GM12878 (cell line): ENCODE results near the gene CREB3. TPM values are rescaled to one million over a fixed set of nuclear protein-coding genes. Genes with fewer than 3 reads are reported as not detected.
A peak's percentile ranks its signal among the peaks of the same experiment; 100 is the strongest.

Experiments used
- BACH1 ChIP-seq: fragments of 450-650 bp; IDR thresholded peaks from 2 replicates; pipeline ENCODE4 v1.6.1; 2017; ENCODE audit warnings: mild to moderate bottlenecking, borderline replicate concordance
- BCL11A ChIP-seq: IDR thresholded peaks from 2 replicates; pipeline ENCODE4 v1.6.1; 2011; ENCODE audit warnings: low read depth, low read length
- CBFB ChIP-seq: IDR thresholded peaks from 2 replicates; pipeline ENCODE4 v1.6.1; 2016; ENCODE audit warnings: antibody characterized with exemption, low read depth
- CTCF ChIP-seq, 3 experiments: IDR thresholded peaks in 2 of 3; conservative IDR thresholded peaks in 1 of 3; 2 replicates each; pipeline ENCODE4 v1.5.1; 2011; ENCODE audit warnings: low read depth in 3 of 3, low read length in 3 of 3, mild to moderate bottlenecking in 3 of 3, control low read depth in 2 of 3, moderate library complexity in 2 of 3, inconsistent platforms in 1 of 3, mixed read lengths in 1 of 3; ENCODE audit not compliant: control insufficient read depth in 2 of 3, insufficient read depth in 1 of 3; ENCODE audit errors: extremely low read depth in 1 of 3
- GATAD2B ChIP-seq: fragments of 450-650 bp; conservative IDR thresholded peaks from 2 replicates; pipeline ENCODE4 v1.6.1; 2017; ENCODE audit warnings: low read depth, mild to moderate bottlenecking, moderate library complexity
- IKZF2 ChIP-seq, 2 experiments: fragments of 450-650 bp; IDR thresholded peaks; 2 replicates each; pipeline ENCODE4 v1.6.1; 2017; ENCODE audit warnings: mild to moderate bottlenecking in 2 of 2, moderate library complexity in 2 of 2
- KDM1A ChIP-seq: fragments of 200-600 bp; sonication (generic); IDR thresholded peaks from 2 replicates; pipeline ENCODE4 v1.6.1; 2016; ENCODE audit warnings: borderline replicate concordance
- MTA3 ChIP-seq: IDR thresholded peaks from 2 replicates; pipeline ENCODE4 v1.6.1; 2012; ENCODE audit warnings: low read length, inconsistent platforms, borderline replicate concordance
- MXI1 ChIP-seq: fragments of 150-350 bp; IDR thresholded peaks from 2 replicates; pipeline ENCODE4 v1.6.1; 2011; ENCODE audit warnings: low read depth, mild to moderate bottlenecking, inconsistent platforms, low read length, improper control_type of control experiment
- NFYB ChIP-seq: IDR thresholded peaks from 2 replicates; pipeline ENCODE4 v1.6.1; 2011; ENCODE audit warnings: low read depth, mild to moderate bottlenecking, low read length, improper control_type of control experiment, moderate library complexity; ENCODE audit not compliant: insufficient read depth
- RB1 ChIP-seq: fragments of 450-650 bp; formaldehyde crosslinking; IDR thresholded peaks from 2 replicates; pipeline ENCODE4 v1.6.1; 2017; ENCODE audit warnings: mild to moderate bottlenecking, borderline replicate concordance
- RELB ChIP-seq: fragments of 450-650 bp; IDR thresholded peaks from 2 replicates; pipeline ENCODE4 v1.6.1; 2017; ENCODE audit warnings: low read depth, mild to moderate bottlenecking, moderate library complexity
- SMARCA5 ChIP-seq: fragments of 450-650 bp; IDR thresholded peaks from 2 replicates; pipeline ENCODE4 v1.6.1; 2017; ENCODE audit warnings: mild to moderate bottlenecking
- ZBTB4 ChIP-seq: fragments of 450-650 bp; formaldehyde crosslinking; IDR thresholded peaks from 2 replicates; pipeline ENCODE4 v1.4.0; 2022; ENCODE audit warnings: mild to moderate bottlenecking, moderate library complexity
- polyA plus RNA-seq, 11 experiments: library from polyadenylated mRNA; depleted of rRNA in 4 of 11; unstranded in 6 of 11; stranded (reverse) in 5 of 11; fragments of >200 nt; fragmentation: Nextera tagmentation in 4 of 11; fragmentation: Illumina TruSeq in 1 of 11; extraction: Ambion mirVana in 4 of 11; extraction: Trizol in 1 of 11; gene quantifications; 1 replicate in 1 of 11; 2 replicates in 10 of 11; pipeline versions ENCODE4 v1.2.1 to v1.2.3, GENCODE V29; 2011 to 2016; ENCODE audit warnings: inconsistent platforms in 2 of 11, missing spikeins in 2 of 11, low read depth in 1 of 11
- total RNA-seq, 4 experiments: library from RNA; depleted of rRNA in 3 of 4; stranded (reverse); fragments of >200 nt in 3 of 4; fragmentation: Illumina TruSeq in 1 of 4; extraction: Trizol in 1 of 4; gene quantifications; 2 replicates each; pipeline versions ENCODE4 v1.2.1 to v1.2.3, GENCODE V29; 2013 to 2021
- TF ChIP-seq, protein P1 (sequence below): IDR thresholded peaks from 2 replicates; pipeline ENCODE4 v1.6.1; 2012; ENCODE audit warnings: low read depth, low read length, improper control_type of control experiment
- TF ChIP-seq, protein P2 (sequence below): fragments of 450-650 bp; IDR thresholded peaks from 2 replicates; pipeline ENCODE4 v1.6.1; 2017; ENCODE audit warnings: mild to moderate bottlenecking, moderate library complexity

CREB3 gene
- total and polyA plus RNA-seq, 10 of the 15 experiments (the other 5 are each of a cell fraction or from before 2014, with no cell fraction given), result 9.8 to 38.9 (median 19.8) TPM

GRCh38 chr9:35732800-35733541 lies 505 bp downstream of the CREB3 start (continued):
- no peak for TF ChIP-seq ZBTB4 (CRISPR knock-in tag)
- no peak; the same call in 1 of the 2 replicates for TF ChIP-seq MXI1
- no peak for TF ChIP-seq RELB
- no peak for TF ChIP-seq CBFB
- TF ChIP-seq NFYB, result no peak
- TF ChIP-seq IKZF2 (IDR thresholded peaks at IDR 0.05), result no peak
- TF ChIP-seq CTCF (IDR thresholded peaks at IDR 0.05 in 2 of 3, conservative IDR thresholded peaks at IDR 0.05 in 1 of 3; ENCODE audit: control insufficient read depth in 2 of 3, extremely low read depth in 1 of 3, insufficient read depth in 1 of 3, low read depth in 3 of 3, low read length in 3 of 3), result peak in 1 of 3 experiments; percentile 23; a peak in 1 of 6 replicates
- TF ChIP-seq KDM1A, result no peak
- no peak for TF ChIP-seq MTA3
- peak; percentile 53; the same call in 1 of the 2 replicates for TF ChIP-seq SMARCA5
- no peak for TF ChIP-seq BCL11A
- TF ChIP-seq RB1, result no peak
- peak; percentile 55 for TF ChIP-seq GATAD2B
- TF ChIP-seq, protein P1, sequence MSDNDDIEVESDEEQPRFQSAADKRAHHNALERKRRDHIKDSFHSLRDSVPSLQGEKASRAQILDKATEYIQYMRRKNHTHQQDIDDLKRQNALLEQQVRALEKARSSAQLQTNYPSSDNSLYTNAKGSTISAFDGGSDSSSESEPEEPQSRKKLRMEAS, result no peak
- TF ChIP-seq BACH1, result no peak
- TF ChIP-seq, protein P2, sequence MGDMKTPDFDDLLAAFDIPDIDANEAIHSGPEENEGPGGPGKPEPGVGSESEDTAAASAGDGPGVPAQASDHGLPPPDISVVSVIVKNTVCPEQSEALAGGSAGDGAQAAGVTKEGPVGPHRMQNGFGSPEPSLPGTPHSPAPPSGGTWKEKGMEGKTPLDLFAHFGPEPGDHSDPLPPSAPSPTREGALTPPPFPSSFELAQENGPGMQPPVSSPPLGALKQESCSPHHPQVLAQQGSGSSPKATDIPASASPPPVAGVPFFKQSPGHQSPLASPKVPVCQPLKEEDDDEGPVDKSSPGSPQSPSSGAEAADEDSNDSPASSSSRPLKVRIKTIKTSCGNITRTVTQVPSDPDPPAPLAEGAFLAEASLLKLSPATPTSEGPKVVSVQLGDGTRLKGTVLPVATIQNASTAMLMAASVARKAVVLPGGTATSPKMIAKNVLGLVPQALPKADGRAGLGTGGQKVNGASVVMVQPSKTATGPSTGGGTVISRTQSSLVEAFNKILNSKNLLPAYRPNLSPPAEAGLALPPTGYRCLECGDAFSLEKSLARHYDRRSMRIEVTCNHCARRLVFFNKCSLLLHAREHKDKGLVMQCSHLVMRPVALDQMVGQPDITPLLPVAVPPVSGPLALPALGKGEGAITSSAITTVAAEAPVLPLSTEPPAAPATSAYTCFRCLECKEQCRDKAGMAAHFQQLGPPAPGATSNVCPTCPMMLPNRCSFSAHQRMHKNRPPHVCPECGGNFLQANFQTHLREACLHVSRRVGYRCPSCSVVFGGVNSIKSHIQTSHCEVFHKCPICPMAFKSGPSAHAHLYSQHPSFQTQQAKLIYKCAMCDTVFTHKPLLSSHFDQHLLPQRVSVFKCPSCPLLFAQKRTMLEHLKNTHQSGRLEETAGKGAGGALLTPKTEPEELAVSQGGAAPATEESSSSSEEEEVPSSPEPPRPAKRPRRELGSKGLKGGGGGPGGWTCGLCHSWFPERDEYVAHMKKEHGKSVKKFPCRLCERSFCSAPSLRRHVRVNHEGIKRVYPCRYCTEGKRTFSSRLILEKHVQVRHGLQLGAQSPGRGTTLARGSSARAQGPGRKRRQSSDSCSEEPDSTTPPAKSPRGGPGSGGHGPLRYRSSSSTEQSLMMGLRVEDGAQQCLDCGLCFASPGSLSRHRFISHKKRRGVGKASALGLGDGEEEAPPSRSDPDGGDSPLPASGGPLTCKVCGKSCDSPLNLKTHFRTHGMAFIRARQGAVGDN, result 0 out of 2 replicates have a peak, but pooled peaks have one; percentile 14
